ENCODE measurements around the gene C9orf57.
"Not testable (repeated sequence)": the region's sequence is repeated elsewhere in the genome, so short reads cannot be mapped to it uniquely, and the experiment has no call there.

C9orf57 gene, protein sequence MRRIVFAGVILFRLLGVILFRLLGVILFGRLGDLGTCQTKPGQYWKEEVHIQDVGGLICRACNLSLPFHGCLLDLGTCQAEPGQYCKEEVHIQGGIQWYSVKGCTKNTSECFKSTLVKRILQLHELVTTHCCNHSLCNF

DNA sequence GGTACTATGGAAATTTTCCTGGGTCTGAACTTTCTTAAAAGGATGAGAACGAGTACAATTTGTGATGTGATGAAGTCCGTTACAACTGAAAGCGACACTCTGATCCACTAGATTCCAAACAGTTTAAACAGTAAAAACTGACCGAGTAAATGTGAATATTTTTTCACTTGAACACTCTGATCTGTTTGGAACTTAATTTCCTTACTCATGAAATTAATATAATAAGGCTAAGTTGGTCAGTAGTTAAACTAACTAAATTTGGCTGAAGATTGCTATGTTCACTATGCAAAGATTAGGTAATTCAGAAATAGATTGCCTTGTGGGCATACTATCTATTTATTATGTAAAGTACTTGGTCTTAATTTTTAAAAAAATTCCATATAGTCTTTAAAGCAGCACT lies at the start of gene C9orf57:
C9orf57 (minus strand) TSS at position 101 of the 400 bp plus-strand sequence. CDS start 1,282 bp downstream, outside the sequence.
- no peaks in the 10 kb centered on the region for H3K4me1 Mint-ChIP-seq
- no peaks in the 10 kb centered on the region for H3K9me3 Mint-ChIP-seq
- H3K27ac Mint-ChIP-seq = no peak within 1 kb of the TSS
- peaks cover 8% of the 10 kb centered on the region for H3K27me3 Mint-ChIP-seq
- H3K36me3 Mint-ChIP-seq = no peaks in the 10 kb centered on the region
- no peak within 1 kb of the TSS for H3K4me3 Mint-ChIP-seq
- DNase-seq (ENCODE audit: low spot score in 2 of 2) (no peak), ATAC-seq (ENCODE audit: low read depth) (no peak)

DNA sequence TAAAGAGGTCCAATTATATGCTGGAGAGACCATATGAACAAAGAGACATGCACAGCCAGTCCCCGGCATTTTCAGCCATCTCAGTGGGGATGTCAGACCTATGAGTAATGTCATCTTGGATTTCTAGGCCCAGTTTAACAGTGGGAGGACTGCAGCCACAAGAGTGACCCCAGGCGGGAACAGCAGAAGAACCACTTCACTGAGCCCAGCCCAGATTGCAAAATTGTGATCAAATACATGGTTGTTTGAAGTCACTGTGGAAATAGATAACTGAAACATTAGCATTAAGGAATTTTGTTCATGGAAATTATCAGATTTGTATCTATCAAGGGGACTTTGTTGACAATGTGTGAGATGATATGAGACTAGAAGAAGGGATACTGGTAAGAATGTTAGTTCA lies 42.1 kb upstream of the C9orf57 start:
- H3K4me1 Mint-ChIP-seq = no peaks in the 10 kb centered on the region
- DNase-seq (ENCODE audit: low spot score in 2 of 2) (no peak), ATAC-seq (ENCODE audit: low read depth) (no peak)
- no peak overlapping the region for H3K27ac Mint-ChIP-seq
- H3K9me3 Mint-ChIP-seq = peaks cover 6% of the 10 kb centered on the region
- peaks cover 2% of the 10 kb centered on the region for H3K27me3 Mint-ChIP-seq
- H3K4me3 Mint-ChIP-seq = no peak overlapping the region
- H3K36me3 Mint-ChIP-seq = no peaks in the 10 kb centered on the region

DNA sequence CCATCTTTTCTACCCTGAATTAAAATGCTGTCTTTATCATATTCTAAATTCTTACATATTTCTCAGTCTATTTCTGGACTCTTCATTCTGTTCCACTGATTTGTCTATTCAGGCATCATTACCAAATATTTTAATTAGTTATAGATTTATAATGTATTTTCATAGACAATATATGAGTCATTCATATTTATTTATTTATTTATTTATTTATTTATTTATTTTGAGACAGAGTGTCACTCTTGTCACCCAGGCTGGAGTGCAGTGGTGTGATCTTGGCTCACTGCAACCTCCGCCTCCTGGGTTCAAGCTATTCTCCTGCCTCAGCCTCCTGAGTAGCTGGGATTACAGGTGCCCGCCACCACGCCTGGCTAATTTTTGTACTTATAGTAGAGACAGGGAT lies 35.1 kb upstream of the C9orf57 start:
- not testable (repeated sequence) for DNase-seq (ENCODE audit: low spot score in 2 of 2); H3K27me3 Mint-ChIP-seq; H3K4me3 Mint-ChIP-seq; H3K4me1 Mint-ChIP-seq; H3K27ac Mint-ChIP-seq; ATAC-seq (ENCODE audit: low read depth); H3K36me3 Mint-ChIP-seq; H3K9me3 Mint-ChIP-seq

DNA sequence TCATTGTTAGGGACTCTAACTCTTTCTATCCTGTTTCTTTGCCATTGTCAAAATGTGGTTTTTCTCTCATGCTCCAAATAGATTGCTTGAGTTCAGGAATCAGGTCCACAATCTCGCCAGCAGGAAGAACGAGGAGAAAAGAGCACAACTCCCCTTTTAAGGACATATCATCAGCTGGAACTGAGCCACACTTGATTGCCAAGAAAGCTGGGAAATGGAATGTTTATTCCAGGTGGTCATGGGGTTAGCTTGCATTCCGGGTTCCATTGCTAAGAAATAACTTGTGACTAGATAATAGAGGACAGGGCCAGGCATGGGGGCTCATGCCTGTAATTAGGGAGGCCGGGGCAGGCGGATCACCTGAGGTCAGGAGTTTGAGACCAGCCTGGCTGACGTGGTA lies 32.4 kb upstream of the C9orf57 start:
- no peaks in the 10 kb centered on the region for H3K27me3 Mint-ChIP-seq
- no peak for ATAC-seq (ENCODE audit: low read depth)
- H3K36me3 Mint-ChIP-seq = no peaks in the 10 kb centered on the region
- H3K4me1 Mint-ChIP-seq = no peaks in the 10 kb centered on the region
- no peak overlapping the region for H3K4me3 Mint-ChIP-seq
- no peak overlapping the region for H3K27ac Mint-ChIP-seq
- no peak for DNase-seq (ENCODE audit: low spot score in 2 of 2)
- peaks cover 2% of the 10 kb centered on the region for H3K9me3 Mint-ChIP-seq

DNA sequence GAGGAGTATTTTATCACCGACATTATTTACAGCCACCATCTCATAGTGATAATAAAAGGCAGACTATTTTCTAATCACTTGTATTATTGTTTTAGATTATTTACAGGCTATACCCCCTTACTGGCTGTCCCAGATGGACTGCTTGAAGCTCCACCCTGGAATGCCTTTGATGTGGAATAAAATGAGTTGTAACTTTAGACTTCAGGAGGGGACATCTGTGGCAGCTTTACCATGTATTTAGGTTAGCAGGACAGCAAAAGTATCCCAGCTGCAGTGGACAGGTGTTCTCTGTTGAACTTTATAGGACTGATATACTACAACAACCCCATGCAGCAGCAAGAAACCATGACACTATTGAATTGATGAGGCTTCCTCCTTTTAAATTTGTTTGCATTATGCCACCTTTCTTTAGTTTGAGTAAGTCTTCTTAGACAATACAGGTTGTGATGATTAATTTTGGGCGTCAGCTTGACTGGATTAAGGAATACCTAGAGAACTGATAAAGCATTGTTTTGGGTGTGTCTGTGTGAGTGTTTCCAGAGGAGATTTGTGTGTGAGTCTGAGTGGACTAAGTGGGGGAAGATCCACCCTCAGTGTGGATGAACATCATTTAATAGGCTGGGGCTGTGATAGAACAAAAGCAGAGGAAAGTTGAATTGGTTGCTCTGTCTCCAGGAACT lies 29.2 kb upstream of the C9orf57 start:
- no peak for DNase-seq (ENCODE audit: low spot score in 2 of 2)
- no peak overlapping the region for H3K27ac Mint-ChIP-seq

DNA sequence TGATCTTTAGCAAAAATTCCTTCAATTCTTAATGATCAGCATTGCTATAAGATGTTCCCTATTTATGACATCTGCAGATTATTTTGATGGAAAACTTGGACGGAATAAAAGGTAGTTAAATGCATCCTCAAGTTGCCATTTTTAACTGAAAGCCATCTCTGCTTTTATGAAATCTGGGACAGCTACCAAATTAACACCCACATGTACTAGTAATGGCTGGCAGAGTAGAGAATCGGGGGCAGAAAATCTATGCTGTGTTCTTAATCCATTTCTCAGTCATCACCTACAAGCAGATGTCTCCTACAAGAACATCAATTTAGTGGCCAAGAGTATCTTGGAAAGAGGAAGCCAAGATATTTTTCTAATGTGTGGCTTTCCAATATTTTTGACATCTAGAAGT lies 22.1 kb upstream of the C9orf57 start:
- no peak for DNase-seq (ENCODE audit: low spot score in 2 of 2)
- Mint-ChIP-seq H3K4me1 (no peaks in the 10 kb centered on the region), H3K4me3 (no peak overlapping the region), H3K27ac (no peak overlapping the region), H3K36me3 (no peaks in the 10 kb centered on the region), H3K9me3 (peaks cover 3% of the 10 kb centered on the region), H3K27me3 (peaks cover 3% of the 10 kb centered on the region)
- ATAC-seq (ENCODE audit: low read depth) = no peak

More for the DNA sequence above, 29.2 kb upstream of the C9orf57 start:
- ATAC-seq (ENCODE audit: low read depth) = no peak
- Mint-ChIP-seq H3K9me3 (no peaks in the 10 kb centered on the region), H3K36me3 (no peaks in the 10 kb centered on the region), H3K27me3 (peaks cover 3% of the 10 kb centered on the region), H3K4me1 (no peaks in the 10 kb centered on the region), H3K4me3 (no peak overlapping the region)

DNA sequence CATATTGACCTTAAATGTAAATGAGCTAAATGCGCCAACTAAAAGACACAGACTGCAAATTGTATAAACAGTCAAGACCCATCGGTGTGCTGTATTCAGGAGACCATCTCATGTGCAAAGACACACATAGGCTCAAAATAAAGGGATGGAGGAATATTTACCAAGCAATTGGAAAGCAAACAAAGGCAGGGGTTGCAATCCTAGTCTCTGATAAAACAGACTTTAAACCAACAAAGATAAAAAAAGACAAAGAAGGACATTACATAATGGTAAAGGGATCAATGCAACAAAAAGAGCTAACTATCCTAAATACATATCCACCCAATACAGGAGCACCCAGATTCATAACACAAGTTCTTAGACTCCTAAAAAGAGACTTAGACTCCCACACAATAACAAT lies 14.3 kb upstream of the C9orf57 start:
- not testable (repeated sequence) for ATAC-seq (ENCODE audit: low read depth); H3K27ac Mint-ChIP-seq; DNase-seq (ENCODE audit: low spot score in 2 of 2)

DNA sequence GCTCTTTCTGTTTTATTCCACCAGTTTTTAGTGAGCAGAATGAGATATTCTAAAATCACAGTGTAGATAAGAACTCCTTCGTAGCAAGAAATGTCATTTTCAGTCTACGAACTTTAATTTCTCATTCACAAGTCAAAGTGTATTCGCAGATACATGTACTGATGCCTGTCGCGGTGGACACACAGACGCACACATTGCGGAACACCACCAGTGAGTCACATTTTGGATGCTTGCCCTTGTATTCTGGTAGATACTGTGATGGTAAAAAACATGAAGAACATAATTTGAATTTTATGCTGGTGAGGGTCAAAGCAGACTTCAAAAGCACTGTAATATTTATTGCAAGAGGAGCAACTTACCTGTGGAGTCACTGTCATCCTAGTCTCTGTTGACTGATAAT lies 4.7 kb upstream of the C9orf57 start:
- no peaks in the 10 kb centered on the region for H3K36me3 Mint-ChIP-seq
- H3K4me3 Mint-ChIP-seq = no peak overlapping the region
- H3K27ac Mint-ChIP-seq = no peak overlapping the region
- H3K27me3 Mint-ChIP-seq = peaks cover 13% of the 10 kb centered on the region
- no peaks in the 10 kb centered on the region for H3K9me3 Mint-ChIP-seq
- DNase-seq (ENCODE audit: low spot score in 2 of 2) (no peak), ATAC-seq (ENCODE audit: low read depth) (no peak)
- H3K4me1 Mint-ChIP-seq = no peaks in the 10 kb centered on the region

More for the DNA sequence above, 14.3 kb upstream of the C9orf57 start:
- not testable (repeated sequence) for H3K36me3 Mint-ChIP-seq, H3K27me3 Mint-ChIP-seq, H3K4me1 Mint-ChIP-seq, H3K4me3 Mint-ChIP-seq, H3K9me3 Mint-ChIP-seq

DNA sequence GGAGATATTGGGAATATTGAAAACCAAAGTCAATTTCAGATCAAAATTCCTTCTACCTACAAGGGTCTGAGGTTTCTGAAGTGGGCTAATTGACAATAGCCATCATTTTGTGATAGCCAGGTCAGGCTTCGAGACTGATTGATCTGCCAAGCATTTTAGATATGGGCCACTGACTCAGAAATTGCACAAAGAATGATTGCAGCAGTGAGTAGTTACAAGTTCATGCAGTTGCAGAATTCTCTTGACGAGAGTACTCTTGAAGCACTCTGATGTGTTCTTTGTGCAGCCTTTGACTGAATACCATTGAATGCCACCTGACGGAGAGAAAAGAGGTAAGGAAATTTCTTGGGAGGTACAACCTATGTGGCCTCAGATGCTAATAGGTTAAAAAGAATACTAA lies 8.3 kb downstream of the C9orf57 start:
- no peak overlapping the region for H3K27ac Mint-ChIP-seq
- no peak for ATAC-seq (ENCODE audit: low read depth)
- no peaks in the 10 kb centered on the region for H3K36me3 Mint-ChIP-seq
- peaks cover 3% of the 10 kb centered on the region for H3K9me3 Mint-ChIP-seq
- no peaks in the 10 kb centered on the region for H3K4me1 Mint-ChIP-seq
- H3K27me3 Mint-ChIP-seq = peaks cover 7% of the 10 kb centered on the region
- no peak for DNase-seq (ENCODE audit: low spot score in 2 of 2)
- H3K4me3 Mint-ChIP-seq = no peak overlapping the region

DNA sequence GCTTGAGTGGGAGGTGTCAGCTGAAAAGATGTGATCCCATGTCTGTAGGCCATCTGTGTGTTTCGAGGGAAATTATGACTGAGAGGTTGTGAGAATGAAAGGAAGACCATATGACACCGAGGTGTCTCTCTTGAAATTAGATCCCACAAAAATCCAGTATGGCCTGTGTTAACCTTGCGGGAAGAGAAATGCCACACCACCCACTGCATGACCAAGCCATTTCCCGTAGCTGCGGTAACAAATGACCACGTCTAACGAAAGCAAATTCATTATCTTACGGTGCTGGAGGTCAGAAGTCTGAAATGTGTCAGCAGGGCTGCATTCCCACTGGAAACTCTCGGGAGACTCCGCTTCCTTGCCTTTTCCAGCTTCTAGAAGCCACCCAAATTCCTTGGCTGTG lies 11.6 kb downstream of the C9orf57 start:
- ATAC-seq (ENCODE audit: low read depth) = no peak
- H3K36me3 Mint-ChIP-seq = no peaks in the 10 kb centered on the region
- H3K9me3 Mint-ChIP-seq = no peaks in the 10 kb centered on the region
- no peak overlapping the region for H3K4me3 Mint-ChIP-seq
- H3K27me3 Mint-ChIP-seq = peaks cover 6% of the 10 kb centered on the region
- H3K27ac Mint-ChIP-seq = no peak overlapping the region
- no peak for DNase-seq (ENCODE audit: low spot score in 2 of 2)
- no peaks in the 10 kb centered on the region for H3K4me1 Mint-ChIP-seq

DNA sequence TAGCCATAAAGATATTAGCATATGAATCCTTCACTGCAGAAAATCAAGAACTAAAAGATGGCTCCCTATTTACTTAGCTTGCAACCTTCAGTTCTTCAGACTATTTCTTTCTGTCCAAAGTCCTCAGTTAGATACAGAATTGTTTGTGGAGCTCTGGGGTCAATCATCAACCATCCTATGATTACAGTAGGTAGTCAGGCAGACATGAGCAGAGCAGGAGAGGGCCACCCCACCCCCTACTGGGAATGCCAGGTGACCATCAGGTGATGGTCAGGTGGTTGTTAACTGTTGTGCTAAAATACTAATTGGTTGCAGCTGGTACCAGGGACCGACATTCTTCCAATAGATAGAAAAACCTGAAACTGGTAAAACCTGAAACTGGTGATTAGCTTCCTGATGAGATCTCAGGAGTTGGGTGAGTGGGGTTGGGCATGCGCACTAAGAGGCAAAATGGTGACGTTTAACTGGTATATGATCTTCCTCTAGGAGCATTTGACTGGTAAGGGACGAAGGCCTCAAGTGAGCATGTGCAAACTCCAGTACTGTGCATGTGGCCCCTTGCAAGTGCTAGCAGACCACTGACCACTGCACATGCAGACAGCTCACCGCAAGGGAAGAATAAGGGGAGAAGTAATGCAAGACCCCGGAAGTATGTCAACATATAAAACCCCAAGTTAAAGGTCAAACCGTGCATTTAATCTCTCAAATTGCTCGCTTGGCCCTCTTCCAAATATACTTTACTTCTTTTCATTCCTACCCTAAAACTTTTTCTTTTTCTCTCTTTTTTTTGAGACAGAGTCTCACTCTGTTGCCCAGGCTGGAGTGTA lies 13.6 kb downstream of the C9orf57 start:
- Mint-ChIP-seq H3K27me3 (peaks cover 10% of the 10 kb centered on the region), H3K27ac (no peak overlapping the region)

DNA sequence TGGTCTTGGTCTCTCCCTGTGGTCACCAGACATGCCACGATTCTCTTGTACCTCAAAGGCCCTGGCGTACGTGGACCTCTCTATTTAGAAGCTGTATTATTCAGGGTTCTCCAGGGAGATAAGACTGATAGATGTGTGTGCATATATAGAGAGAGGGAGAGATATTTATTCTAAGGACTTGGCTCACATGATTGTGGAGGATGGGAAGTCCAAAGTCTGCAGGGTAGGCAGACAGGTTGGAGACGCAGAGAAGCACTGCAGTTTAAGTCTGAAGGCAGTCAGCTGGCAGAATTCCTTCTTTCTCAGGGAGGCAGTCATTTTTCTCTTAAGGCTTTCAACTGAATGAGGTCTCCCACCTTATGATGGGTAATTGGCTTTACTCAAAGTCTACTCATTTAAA lies 16.3 kb downstream of the C9orf57 start:
- ATAC-seq (ENCODE audit: low read depth) (no peak), DNase-seq (ENCODE audit: low spot score in 2 of 2) (no peak)
- Mint-ChIP-seq H3K27ac (no peak overlapping the region), H3K4me3 (no peak overlapping the region), H3K27me3 (peaks cover 11% of the 10 kb centered on the region), H3K36me3 (no peaks in the 10 kb centered on the region), H3K9me3 (no peaks in the 10 kb centered on the region), H3K4me1 (peaks cover 2% of the 10 kb centered on the region)

More for the DNA sequence above, 13.6 kb downstream of the C9orf57 start:
- DNase-seq (ENCODE audit: low spot score in 2 of 2) = no peak
- no peaks in the 10 kb centered on the region for H3K4me1 Mint-ChIP-seq
- no peaks in the 10 kb centered on the region for H3K36me3 Mint-ChIP-seq
- no peak overlapping the region for H3K4me3 Mint-ChIP-seq
- no peaks in the 10 kb centered on the region for H3K9me3 Mint-ChIP-seq
- no peak for ATAC-seq (ENCODE audit: low read depth)

DNA sequence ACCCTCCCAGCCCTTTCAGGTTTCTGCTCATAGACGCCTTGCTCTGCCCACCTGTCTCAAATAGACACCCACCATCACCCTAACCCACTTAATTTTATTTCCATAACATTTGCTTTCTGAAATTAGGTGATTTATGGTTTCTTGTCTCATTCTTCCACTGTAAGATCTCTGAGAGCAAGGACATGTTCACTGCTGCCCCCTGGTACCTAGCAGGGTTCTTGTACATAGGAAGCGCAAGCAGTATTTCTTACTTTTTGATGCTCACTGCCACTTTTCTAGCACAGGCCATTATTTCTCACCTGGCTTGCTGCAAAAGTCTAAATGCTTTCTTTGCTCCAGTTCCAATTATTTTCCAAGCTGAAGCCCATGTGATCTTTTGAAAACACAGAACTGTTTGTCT lies 16.8 kb downstream of the C9orf57 start:
- Mint-ChIP-seq H3K36me3 (no peaks in the 10 kb centered on the region), H3K9me3 (no peaks in the 10 kb centered on the region), H3K27ac (no peak overlapping the region), H3K27me3 (peaks cover 13% of the 10 kb centered on the region), H3K4me3 (no peak overlapping the region), H3K4me1 (peaks cover 5% of the 10 kb centered on the region)
- ATAC-seq (ENCODE audit: low read depth) (no peak), DNase-seq (ENCODE audit: low spot score in 2 of 2) (no peak)

DNA sequence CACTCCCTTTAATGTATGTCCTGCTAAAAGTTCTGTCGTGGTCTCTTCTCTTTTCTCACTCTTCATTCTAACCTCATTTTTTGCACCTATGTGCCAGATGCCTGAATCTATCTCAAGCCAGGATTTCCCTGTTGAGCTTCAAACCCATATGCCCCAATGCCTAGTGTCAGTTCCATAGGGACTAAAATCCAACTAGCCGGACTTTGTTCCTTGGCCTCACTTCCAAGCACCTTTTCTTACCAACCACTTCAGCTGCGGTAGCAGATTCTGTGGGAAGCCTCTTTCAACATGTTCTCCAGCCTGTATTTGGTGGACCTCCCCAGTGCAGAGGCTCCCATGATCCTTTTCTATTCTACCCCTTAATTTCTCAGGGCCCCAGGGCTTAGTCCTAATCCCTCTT lies 17.5 kb downstream of the C9orf57 start:
- Mint-ChIP-seq H3K4me3 (no peak overlapping the region), H3K9me3 (no peaks in the 10 kb centered on the region), H3K27me3 (peaks cover 13% of the 10 kb centered on the region), H3K27ac (no peak overlapping the region), H3K4me1 (peaks cover 5% of the 10 kb centered on the region), H3K36me3 (no peaks in the 10 kb centered on the region)
- no peak for ATAC-seq (ENCODE audit: low read depth)
- no peak for DNase-seq (ENCODE audit: low spot score in 2 of 2)

All from memory B cell (primary cell).